ENCODE results near the gene ARHGEF16.

GRCh38 chr1:3481836-3482375 lies 27.4 kb downstream of the ARHGEF16 start:
- no peak for TF ChIP-seq EZH2 (IDR thresholded peaks at IDR 0.05; ENCODE audit: insufficient read depth, poor library complexity, severe bottlenecking)
- no peak for TF ChIP-seq EZH2phosphoT487 (IDR thresholded peaks at IDR 0.05; ENCODE audit: insufficient read depth, low read depth)

Data from GM23248 (cell line).